SKM-1 treated with dmso at 0.1 percent for 144 hours (cell line): ENCODE data around the gene MASP2.
"Not testable (repeated sequence)": the region's sequence is repeated elsewhere in the genome, so short reads cannot be mapped to it uniquely, and the experiment has no call there.

Source experiments
- DNase-seq: peaks from one replicate; lab custom pipeline; 2025; ENCODE audit not compliant: unreplicated experiment; lab: John Stamatoyannopoulos, UW

The MASP2 gene

DNA sequence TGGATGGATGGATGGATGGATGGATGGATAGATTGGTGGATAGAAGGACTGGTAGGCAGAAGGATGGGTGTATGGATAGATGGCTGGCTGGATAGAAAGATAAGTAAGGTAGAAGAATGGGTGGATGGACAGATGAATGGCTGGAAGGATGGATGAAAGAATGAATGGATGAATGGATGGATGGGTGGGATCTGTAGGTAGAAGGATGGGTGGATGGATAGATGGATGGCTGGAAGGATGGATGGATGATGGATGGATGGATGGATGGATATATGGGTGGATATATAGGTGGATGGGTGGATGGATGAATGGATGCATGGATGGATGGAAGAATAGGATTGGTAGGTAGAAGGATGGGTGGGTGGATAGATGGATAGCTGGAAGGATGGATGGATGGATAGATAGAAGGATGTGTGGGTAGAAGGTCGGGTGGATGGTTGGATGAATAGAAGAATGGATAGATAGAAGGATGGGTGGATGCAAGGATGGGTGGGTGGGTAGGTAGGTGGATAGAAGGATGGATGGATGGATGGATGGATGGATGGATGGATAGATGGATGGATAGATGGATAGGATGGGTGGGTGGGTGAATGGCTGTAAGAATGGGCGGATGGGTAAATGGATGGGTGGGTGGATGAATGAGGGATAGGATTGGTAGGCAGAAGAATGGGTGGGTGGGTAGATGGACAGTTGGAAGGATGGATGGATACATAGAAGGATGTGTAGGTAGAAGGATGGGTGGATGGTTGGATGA lies 7.5 kb downstream of the MASP2 start:
- no peak for DNase-seq

DNA sequence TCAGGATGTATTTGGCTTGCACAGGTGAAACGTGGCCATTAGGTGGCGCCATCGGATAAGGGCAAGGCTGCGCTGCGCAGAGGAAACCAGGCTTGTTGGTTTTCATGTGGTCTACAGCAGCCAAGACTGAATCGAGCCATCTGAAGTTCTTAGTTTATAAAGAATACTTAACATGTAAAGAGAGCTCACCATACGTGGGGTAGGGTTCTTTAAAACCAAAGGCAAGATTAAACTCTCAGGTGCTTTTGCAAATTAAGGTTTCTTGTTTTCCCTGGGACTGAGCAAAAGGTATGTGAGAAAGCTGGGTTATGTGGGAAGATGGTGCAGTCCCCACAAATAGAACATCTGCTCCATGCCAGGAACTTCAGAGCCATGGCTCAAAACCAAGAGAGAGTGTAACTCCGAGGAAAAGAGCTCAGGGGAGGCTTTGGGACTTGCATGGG lies 9.3 kb downstream of the MASP2 start:
- DNase-seq: peak; percentile 79

DNA sequence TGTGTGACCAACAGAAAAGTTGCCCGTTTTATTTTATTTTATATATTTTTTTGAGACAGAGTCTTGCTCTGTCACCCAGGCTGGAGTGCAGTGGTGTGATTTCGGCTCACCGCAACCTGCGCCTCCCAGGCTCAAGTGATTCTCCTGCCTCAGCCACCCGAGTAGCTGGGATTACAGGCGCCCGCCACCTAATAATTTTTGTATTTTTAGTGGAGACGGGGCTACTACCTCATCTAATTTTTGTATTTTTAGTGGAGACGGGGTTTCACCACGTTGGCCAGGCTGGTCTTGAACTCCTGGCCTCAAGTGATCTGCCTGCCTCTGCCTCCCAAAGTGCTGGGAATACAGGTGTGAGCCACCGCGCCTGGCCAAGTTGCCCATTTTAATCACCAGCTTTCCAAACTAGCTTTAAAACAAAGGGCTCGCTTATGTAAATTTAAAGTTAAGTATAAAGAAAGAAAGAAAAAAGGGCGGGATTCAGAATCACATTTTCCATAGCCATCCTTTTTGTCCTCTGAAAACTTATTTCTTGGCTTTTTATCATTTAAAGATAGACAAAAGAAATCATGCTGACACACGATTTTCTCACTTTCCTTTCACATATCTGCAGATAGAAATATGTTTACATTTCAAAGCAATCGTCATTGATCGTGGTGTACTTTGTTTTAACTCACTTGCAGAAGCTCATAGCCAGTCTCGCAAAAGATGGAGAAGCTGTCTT lies 9.9 kb downstream of the MASP2 start:
- not testable (repeated sequence) for DNase-seq

DNA sequence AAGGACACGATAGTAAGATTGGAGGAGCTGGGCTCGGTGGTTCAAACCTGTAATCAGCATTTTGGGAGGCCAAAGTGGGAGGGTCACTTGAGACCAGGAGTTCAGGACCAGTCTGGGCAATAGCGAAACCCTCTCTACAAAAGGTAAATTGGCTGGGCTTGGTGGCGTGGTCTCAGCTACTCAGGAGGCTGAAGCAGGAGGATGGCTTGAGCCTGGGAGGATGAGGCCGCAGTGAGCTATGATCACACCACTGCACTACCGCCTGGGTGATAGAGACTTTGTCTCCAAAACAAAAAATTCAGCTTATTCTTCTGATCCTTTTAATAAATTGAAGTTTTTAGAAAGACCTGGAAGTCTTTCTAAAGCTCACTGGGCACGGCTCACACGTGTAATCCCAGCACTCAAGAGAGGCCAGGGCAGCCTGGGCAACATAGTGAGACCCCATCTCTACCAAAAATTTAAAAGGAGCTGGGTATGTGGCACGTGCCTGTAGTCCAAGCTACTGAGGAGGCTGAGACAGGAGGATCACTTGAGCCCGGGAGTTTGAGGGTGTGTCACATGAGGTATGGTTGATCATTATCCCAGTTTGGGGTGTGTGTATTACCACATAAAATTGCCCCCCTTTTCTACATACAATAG lies 15.3 kb downstream of the MASP2 start:
- DNase-seq: no peak

DNA sequence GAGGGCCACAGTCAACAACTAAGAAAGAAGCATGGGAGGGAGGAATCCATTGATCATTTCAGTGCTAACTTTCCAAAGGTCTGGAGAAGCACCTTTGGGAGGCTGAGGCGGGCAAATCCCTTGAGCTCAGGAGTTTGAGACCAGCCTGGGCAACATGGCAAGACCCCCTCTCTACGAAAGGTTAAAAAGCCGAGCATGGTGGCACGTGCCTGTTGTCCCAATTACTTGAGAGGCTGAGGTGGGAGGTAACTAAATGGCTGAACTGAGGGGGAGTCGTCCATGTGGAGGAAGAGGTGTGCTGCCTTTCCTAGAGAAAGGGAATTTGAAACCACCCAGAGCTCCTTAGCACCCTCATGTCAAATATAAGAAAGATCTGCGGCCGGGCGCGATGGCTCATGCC lies 16.2 kb downstream of the MASP2 start:
- DNase-seq: no peak

DNA sequence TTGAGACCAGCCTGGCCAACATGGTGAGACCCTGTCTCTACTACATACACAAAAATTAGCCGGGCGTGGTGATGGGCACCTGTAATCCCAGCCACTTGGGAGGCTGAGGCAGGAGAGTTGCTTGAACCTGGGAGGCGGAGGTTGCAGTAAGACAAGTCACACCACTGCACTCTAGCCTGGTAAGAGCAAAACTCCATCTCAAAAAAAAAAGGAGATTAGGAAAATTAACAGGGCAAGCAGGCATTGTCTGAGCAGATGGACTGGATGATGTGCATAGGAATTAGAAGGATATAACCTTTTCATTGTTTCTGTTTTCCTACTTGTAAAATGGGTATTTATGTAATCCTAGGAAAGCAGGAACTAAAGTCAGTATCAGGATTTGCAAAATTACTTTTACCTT lies 19.0 kb downstream of the MASP2 start:
- DNase-seq: no peak

DNA sequence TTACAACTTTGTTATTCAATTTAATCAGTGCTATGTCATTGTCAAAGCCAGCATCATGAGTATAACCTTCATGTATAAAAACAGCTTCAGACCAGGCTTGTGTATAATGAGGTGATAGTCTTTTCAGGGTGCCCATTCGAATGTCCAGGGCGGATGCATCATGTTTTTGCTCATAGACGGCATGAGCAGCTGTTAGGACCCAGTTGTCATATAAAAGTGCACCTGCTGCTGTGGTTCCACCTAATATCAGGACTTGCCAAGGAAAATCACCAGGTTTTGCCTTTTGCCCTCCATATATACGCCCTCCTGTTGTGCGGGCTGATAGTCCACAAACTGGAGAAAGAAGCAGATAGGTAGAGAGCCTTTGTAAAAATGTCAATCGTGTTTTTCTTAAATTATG lies 19.7 kb downstream of the MASP2 start:
- no peak for DNase-seq

DNA sequence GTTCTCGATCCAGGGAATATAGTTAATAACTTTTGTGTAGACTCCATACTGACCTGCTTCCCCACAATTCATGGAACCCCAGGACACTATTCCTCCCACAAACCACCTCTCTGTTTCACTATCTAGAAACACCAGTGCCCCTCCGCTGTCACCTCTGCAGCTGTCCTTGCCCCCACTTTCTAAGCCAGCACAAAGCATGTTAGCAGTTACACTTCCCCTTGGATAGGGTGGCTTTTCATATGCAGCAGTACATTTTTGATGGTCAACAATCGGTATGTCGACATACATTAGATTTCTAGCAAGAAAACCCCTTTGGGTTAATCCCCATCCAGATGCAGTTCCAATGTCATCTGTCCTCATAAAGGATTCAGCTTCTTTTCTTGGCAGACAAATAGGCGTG lies 20.1 kb downstream of the MASP2 start:
- DNase-seq: no peak

DNA sequence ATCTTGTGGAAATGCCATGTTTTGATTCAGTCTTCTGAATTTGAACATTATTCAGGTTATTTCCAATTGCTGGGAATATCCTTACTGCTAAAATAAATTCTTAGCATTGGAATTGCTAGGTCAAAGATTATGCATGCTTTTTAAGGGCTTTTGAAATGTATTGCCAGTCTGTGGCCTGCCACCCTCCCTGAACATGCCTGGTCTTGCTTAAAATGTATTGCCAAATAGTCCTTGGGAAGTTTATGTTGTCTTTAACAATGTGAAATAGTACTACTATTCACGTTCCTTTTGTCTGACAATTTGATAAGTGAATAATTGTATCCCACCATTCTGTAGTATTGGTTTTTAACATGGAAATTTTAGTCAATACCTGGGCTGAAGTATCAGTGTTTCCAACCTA lies 21.0 kb downstream of the MASP2 start:
- no peak for DNase-seq

DNA sequence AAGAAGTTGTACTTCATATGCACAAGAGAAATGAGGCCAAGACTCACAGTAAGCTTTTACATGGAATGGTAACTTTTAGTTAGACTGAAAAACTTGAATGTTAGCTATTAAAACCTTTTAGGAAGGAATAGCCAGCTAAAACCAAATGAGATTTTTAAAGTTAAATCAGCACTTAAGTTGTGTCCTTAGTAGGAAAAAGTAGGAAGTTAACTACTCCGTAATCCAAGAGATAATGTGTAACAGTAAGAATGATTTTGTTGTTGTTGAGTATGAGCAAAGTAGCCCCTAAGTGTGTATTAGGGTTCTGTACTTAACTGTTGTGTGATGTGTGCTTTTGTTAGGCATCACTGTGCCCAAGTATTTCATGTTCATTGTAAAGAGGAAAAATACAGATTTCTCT lies 21.4 kb downstream of the MASP2 start:
- DNase-seq: no peak

DNA sequence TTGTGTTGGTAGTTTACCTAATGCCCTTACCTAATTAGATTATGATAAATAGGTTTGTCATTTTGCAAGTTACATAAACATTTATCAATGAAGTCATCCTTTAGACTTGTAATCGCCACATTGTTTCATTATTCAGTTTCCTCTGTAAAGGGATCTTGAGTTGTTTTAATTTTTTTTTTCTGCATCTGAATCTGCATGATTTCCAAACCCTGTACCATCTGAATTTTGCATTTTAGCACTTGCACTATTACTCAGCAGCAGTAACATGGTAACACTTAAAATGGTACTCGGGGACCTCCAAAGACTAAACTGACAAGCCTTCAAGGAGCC lies 22.2 kb downstream of the MASP2 start:
- DNase-seq: no peak

DNA sequence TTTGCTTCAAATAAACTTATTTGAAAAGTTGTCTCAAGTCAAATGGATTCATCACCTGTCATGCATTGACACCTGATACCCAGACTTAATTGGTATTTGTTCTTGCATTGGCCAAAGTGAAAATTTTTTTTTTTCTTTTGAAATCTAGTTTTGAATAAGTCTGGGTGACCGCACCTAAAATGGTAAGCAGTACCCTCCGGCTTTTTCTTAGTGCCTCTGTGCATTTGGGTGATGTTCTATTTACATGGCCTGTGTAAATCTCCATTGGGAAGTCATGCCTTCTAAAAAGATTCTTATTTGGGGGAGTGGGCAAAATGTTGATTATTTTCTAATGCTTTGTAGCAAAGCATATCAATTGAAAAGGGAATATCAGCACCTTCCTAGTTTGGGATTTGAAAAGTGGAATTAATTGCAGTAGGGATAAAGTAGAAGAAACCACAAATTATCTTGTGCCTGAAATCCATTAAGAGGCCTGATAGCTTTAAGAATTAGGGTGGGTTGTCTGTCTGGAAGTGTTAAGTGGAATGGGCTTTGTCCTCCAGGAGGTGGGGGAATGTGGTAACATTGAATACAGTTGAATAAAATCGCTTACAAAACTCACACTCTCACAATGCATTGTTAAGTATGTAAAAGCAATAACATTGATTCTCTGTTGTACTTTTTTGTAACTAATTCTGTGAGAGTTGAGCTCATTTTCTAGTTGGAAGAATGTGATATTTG lies 22.7 kb downstream of the MASP2 start:
- DNase-seq: no peak

DNA sequence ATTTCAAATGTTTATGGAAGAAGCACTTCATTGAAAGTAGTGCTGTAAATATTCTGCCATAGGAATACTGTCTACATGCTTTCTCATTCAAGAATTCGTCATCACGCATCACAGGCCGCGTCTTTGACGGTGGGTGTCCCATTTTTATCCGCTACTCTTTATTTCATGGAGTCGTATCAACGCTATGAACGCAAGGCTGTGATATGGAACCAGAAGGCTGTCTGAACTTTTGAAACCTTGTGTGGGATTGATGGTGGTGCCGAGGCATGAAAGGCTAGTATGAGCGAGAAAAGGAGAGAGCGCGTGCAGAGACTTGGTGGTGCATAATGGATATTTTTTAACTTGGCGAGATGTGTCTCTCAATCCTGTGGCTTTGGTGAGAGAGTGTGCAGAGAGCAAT lies 23.8 kb downstream of the MASP2 start:
- DNase-seq: no peak

DNA sequence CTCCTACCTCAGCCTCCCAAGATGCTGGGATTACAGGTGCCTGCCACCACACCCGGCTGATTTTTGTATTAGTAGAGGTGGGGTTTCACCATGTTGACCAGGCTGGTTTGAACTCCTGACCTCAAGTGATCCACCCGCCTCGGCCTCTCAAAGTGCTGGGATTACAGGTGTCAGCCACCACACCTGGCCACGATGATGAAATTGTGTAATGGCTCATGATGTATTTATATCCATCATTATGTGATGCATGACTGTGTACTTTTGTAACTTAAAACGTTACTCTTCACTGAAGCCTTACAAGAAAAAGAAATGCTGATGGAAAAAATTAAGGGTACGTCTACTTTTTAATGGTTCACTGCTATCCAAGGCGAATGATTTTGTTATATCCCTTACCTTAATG lies 27.1 kb downstream of the MASP2 start:
- no peak for DNase-seq

DNA sequence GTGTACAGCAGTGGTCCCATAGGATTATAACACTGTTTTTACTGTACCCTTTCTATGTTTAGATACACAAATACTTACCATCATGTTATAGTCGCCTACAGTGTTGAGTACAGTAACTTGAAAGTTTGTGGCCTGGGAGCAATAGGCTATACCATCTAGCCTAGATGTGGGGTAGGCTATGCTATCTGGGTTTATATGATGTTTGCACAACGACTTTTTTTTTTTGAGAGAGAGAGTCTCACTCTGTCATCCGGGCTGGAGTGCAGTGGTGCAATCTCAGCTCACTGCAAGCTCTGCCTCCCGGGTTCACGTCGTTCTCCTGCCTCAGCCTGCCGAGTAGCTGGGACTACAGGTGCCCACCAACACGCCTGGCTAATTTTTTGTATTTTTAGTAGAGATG lies 27.7 kb downstream of the MASP2 start:
- not testable (repeated sequence) for DNase-seq

DNA sequence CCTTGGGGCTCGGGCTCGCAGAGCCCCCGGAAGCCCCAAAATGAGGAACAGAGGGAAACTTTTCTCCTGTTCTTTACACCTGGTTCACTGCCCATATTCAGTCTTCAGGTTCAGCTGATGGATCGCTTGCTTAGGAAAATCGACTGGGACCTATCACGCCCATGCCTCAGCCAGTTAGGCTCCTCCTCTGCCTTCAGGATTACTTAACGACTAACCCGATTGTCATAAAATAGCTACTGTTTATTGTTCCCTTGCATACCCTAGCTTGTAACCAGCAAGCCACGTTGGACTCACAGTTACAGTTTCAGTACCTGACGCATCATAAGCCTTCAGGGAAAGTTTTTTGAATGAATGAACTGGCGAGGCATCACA lies 33.9 kb downstream of the MASP2 start:
- peak; percentile 55 for DNase-seq

DNA sequence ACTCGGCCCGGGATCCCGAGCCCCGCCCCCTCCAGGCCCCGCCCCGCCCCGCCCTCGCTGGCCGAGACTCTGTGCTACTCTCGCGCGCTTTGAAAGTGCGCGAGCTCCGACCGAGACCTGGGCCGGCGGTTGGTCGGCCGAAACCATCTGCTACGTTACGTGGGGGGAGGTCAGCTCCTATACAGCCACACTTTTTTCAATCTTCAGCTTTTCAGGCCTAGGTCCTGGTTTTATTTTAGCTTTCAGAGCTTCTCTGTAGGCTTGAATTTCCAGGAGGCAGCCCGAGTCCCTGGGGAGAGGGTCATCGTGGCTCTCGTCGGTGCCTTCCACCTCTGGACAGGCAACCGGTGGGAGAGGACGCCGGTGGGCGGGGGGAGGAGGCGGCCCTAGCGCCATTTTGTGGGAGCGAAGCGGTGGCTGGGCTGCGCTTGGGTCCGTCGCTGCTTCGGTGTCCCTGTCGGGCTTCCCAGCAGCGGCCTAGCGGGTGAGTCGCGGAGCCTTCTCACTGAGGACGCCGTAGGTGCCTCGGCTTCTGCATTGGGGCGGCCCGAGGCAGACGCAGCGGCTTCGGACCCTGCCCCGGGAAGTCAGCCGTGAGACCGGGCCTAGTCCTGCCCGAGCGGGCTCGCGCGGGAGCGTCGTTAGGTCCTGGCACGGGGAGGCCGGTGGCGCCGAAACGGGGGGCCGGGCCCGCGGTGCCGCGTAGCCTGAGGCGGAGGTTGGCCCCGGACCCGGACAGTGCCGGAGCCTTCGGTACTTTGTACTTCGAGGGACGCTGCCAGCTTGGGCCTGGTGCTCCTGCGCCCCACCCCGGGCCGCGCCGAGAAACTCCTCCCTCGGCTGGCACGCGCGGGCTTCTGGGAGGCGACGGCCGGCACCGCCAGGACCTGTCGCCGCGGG lies 34.5 kb downstream of the MASP2 start, which contains the start of gene TARDBP:
Gene TARDBP (plus strand): TSS at position 395 of the 900 bp plus-strand sequence. CDS start 1,074 bp downstream, outside the sequence.
- peak; percentile 88 for DNase-seq

DNA sequence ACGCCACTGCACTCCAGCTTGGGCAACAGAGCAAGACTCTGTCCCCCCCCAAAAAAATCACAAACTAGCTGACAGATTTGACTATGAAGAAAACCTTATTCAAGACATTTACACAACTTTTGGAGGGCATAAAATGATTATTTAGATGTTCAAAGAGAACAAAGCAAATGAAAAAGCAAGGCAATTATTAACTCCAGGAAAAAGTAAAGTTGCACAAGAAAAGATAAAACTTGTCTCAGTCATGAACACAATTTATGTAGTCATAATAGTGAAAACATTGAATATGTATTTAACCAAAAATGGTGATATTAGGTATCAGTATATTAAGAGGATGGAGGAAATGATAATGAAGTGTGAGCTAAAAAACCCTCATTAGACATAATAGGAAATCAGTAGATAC lies 46.5 kb downstream of the MASP2 start:
- no peak for DNase-seq

DNA sequence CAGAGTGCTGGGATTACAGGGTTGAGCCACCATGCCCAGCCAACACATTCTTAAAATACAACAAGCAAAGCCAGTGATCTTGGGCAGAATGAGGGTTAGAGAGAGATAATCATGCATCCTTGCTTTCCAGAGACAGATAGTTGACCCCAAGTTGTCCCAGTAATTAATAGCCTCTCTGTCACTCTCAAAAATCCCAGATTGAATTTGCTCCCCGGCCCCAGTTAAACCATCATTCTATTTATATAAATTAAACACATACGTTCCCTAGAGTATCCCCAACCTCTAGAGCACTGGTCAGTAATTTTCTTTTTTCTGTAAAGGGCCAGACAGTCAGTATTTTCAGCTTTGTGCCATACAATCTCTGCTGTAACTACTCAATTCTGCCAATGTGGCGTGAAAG lies 50.9 kb downstream of the MASP2 start:
- DNase-seq: no peak

DNA sequence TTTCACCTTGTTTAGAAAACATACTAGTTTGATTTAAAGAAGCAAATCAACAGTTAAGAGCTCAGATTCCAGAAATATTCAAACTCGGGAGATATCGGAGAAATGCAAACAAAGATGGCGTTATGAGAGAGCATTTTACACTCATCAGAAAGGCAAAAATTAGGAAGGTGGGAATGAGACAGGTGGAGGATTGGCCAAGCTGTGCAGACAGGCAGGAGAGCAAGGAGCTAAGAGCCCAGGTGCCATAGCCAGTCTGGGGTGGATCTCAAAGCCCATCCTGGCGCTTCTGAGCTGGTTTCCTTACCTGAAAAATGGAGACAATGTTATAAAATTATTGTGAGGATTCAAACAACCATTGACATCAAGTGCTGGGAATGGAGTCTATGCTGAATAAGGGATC lies 54.2 kb downstream of the MASP2 start:
- no peak for DNase-seq

DNA sequence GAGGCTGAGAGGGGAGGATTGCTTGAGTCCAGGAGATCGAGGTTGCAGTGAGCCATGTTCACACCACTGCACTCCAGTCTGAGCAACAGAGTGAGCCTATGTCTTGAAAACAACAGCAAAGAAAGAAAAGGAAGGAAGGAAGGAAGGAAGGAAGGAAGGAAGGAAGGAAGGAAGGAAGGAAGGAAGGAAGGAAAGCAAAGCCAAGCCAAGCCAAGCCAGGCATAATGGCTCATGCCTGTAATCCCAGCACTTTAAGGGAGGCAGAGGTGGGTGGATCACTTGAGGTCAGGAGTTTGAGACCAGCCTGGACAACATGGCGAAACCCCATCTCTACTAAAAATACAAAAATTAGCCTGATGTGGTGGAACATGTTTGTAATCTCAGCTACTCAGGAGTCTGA lies 55.0 kb downstream of the MASP2 start:
- DNase-seq: not testable (repeated sequence)
